GM19328 (cell line): ENCODE data around the gene COL1A1.
A peak's percentile ranks its signal among the peaks of the same experiment; 100 is the strongest.

Source experiments
- ATAC-seq: cut with Tn5 transposase; IDR thresholded peaks from one replicate; pipeline ENCODE4 v1.9.1; 2021; ENCODE audit warnings: mild to moderate bottlenecking, moderate library complexity; ENCODE audit not compliant: unreplicated experiment

The COL1A1 gene

DNA sequence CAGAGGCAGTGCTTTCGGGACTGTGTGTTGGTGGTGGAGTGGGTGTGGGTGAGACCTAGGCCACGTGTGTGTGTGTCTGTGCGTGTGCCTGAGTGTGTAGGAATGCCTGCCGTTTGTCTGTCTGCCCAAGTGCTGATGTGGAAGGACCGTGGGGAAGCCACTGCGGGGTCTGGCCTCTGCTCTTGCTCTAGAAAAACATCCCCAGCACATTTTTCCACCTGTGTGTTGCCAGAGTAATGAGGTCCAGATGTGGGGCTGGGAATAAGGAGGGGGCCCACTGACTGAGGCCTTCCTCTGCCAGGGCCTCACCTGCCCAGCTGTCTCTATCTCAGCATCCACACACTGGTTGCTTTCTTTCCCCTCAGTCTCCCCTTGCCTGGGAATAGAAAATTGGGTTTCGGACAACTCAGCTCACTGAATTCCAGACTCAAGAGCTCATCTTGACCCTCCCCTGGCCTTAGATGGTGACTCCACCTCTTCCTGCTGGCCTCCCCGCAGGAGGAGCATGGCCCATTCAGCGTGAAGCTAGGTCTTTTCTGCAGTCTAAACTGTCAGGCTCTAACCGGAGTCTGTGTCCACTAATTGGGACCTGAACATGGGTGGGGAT, 28.0 kb downstream of the COL1A1 start:
- ATAC-seq, result no peak

DNA sequence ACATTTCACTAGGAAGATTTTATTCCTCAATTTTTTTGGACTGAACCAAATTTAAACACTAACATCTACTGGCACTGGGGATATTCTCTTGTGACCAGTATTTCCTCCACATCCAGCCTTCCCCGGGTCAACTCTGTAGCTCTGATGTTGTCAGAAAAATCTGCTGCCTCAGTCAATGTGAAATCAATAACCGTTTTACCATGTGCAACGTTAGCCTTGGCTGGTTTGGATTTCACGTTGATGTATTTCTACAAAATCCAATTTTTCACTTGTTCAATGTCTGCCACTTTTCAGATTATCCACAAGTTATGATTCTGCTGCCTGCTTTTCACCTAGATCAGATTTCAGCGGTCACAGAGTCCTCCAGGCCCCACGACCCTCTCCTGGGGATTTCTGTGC, 28.5 kb downstream of the COL1A1 start:
- ATAC-seq, result no peak

- ATAC-seq, result no peak
Measured at GRCh38 chr17:50172130-50172529, 29.3 kb downstream of the COL1A1 start.

GRCh38 chr17:50171371-50172071, 29.9 kb downstream of the COL1A1 start:
- no peak for ATAC-seq

- ATAC-seq, result no peak
Measured at GRCh38 chr17:50170662-50171370, 30.6 kb downstream of the COL1A1 start.

DNA sequence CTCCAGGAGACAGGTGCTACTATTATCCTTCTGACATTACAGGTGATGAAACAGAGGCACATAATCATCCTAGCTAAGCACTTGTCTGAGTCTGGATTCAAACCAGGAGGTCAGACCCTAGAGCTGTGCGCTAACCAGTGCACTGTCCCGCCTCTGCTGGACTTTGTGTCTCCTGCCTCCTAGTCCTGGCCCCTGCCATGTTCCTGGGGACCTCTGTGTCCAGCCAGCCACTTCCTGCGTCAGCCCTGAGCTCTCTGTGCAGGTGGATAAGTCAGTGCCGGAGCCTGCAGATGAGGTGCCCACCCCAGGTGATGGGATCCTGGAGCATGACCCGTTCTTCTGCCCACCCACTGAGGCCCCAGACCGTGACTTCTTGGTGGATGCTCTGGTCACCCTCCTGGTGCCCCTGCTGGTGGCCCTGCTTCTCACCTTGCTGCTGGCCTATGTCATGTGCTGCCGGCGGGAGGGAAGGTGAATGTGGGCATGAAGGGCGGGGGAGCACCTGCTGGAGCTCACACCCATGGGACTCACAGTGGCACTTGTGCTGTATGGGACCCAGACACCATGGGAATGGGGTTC, 31.5 kb downstream of the COL1A1 start:
- no peak for ATAC-seq

GRCh38 chr17:50169121-50169764, 32.2 kb downstream of the COL1A1 start:
- ATAC-seq, result no peak

- no peak for ATAC-seq
Measured at GRCh38 chr17:50168319-50168718, 33.1 kb downstream of the COL1A1 start.

DNA sequence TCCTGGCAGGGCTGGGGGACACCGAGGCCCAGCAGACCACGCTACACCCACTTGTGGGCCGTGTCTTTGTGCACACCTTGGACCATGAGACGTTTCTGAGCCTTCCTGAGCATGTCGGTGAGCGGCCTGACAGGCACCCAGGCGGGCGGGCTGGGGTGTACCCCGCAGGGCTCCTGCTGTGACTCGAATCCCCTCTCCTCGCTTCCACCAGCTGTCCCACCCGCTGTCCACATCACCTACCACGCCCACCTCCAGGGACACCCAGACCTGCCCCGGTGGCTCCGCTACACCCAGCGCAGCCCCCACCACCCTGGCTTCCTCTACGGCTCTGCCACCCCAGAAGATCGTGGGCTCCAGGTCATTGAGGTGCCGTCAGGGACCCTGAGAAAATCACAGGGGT, 34.1 kb downstream of the COL1A1 start:
- no peak for ATAC-seq

- no peak for ATAC-seq
Measured at GRCh38 chr17:50166518-50167181, 34.8 kb downstream of the COL1A1 start.

GRCh38 chr17:50165867-50166517, 35.4 kb downstream of the COL1A1 start, which contains the start of gene SGCA:
TSS of gene SGCA (plus strand) at chr17:50166005. CDS start at chr17:50166041, 36 bp downstream.
- ATAC-seq, result no peak

- no peak for ATAC-seq
Measured at GRCh38 chr17:50165466-50165865, 36.0 kb downstream of the COL1A1 start.

DNA sequence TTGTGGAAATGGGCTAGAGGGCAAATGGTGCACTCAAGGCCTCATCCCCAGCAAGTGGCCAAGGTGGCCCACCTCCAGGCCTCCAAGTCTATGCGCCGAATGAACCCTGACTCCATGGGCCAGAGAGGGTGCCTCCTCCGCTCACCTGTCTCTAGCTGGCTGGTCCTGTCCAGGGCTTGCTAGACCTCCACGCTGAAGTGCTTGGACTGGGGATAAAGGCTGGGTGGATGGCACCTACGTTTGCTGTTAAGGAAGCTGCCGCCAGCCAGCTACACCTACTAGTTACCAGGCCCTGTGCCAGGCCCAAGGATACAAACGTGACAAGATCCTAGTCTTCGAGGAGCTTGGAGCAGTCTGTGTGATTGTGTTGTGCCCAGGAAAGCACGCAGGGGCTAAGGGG, 36.4 kb downstream of the COL1A1 start:
- no peak for ATAC-seq

GRCh38 chr17:50164697-50164988, 36.8 kb downstream of the COL1A1 start:
- ATAC-seq, result no peak

DNA sequence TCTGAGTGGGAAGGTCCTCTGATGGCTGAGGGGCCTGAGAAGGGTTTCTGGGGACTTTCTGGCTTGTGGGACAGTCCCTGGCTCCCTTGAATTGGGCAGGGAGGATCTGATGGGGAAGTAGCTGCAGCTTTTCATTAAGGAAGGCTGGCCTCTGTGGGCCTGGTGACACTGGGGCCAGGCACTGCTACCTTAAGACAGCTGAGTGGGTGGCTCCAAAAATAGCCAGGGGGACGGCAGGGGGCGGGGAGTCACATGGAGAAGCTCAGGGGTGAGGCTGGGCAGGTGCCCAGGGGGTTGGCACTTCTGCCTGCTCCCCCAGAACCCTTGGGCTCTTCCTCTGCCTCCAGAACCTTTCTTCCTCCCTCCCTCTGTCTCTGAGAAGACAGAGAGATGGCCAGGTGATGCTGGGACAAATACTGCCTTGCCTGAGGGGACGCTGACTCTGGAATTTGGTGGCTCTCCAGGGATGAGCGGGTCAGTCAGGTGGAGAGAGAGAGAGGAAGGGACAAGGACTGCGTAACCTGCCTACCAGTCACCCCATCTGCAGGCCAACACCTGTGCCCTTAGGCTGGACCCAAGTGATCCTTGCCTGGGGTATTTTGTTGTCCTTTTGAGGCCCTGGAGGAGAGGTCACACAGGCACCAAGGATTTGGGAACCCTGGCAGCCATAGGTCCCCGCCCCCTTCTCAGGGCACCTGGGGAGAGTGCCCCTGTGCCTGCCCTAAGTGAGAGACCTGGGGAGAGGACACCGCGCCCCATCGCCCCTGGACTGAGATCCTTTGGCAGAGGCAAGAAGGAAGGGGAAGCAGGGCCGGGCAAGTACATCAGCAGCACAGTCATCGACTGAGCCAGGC, 37.4 kb downstream of the COL1A1 start:
- ATAC-seq, result no peak

- ATAC-seq, result no peak
Measured at GRCh38 chr17:50162466-50163254, 38.8 kb downstream of the COL1A1 start.

DNA sequence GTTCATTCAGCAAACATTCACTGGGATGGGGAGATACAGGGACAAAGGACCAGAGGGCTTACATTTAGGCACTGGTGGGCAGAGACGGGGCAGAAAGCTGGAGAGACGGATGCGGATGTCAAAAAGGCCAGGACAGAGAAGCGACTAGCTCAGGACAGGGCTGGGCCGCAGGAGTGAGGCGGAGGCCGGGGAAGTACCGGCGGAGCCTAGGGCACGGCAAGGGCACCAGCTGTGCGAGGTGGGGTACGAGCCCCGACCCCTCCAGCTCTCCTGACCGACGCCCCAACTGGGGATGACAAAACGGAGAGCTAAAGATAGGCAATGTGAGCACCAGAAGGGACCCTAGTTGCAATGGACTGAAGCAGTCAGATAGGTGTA, 39.5 kb downstream of the COL1A1 start:
- no peak for ATAC-seq

- ATAC-seq, result peak; percentile 83
Measured at GRCh38 chr17:50161023-50161910, 40.2 kb downstream of the COL1A1 start.
